Measurements from ENCODE around the gene SLC35B2. TPM values are rescaled to one million over a fixed set of nuclear protein-coding genes. Genes with fewer than 3 reads are reported as not detected.

Gene SLC35B2
- total RNA-seq, 2 donors from 2014 or later = 16.5 to 22.3 TPM

- H3K27me3 Mint-ChIP-seq = peaks cover 48% of the 10 kb centered on the region
- ATAC-seq (replicated peaks) = peak; percentile 27
Measured at GRCh38 chr6:44275749-44276648, 18.7 kb upstream of the SLC35B2 start.

DNA sequence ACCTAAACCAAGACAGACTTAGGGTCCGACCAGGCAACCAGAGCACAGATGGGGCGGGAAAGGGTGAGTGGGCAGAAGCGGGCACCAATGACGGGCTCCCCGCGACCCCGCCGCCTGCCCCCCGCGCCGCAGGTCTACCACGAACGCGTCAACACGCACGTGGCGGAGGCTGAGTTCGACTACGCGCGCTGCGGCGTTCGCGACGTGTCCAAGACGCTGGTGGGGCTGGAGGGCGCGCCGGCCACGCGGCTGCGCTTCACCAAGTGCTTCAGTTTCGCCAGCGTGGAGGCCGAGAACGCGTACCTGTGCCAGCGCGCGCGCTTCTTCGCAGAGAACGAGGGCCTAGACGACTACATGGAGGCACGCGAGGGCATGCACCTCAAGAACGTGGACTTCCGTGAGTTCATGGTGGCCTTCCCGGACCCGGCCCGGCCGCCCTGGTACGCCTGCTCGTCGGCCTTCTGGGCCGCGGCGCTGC lies 18.0 kb upstream of the SLC35B2 start:
- H3K27me3 Mint-ChIP-seq = peaks cover 49% of the 10 kb centered on the region
- H3K4me3 Mint-ChIP-seq = no peak overlapping the region
- H3K27ac Mint-ChIP-seq = no peak overlapping the region
- H3K4me1 Mint-ChIP-seq = peaks cover 5% of the 10 kb centered on the region
- no peaks in the 10 kb centered on the region for H3K36me3 Mint-ChIP-seq (ENCODE audit: low read depth)
- no peaks in the 10 kb centered on the region for H3K9me3 Mint-ChIP-seq
- no peak for ATAC-seq (replicated peaks)

More at GRCh38 chr6:44275749-44276648, 18.7 kb upstream of the SLC35B2 start:
- peaks cover 5% of the 10 kb centered on the region for H3K4me1 Mint-ChIP-seq
- no peak overlapping the region for H3K27ac Mint-ChIP-seq
- no peak overlapping the region for H3K4me3 Mint-ChIP-seq
- H3K9me3 Mint-ChIP-seq = no peaks in the 10 kb centered on the region
- H3K36me3 Mint-ChIP-seq (ENCODE audit: low read depth) = no peaks in the 10 kb centered on the region

DNA sequence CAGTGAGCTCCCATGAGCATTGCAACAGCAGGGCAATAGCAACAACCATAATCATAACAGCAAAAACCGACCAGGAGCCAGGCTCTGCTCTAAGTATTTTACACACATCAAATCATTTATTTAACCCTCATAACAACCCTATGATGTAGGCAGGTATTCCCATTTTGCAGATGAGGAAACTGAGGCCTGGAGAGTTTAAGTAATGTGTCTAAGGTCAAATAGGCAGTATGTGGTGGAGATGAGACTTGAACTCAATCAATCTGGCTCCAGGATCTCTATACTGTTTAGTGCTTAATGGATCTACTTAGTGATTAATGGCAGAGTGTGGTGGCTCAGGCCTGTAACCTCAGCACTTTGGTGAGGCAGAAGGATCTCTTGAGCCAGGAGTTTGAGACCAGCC lies 16.3 kb upstream of the SLC35B2 start:
- no peaks in the 10 kb centered on the region for H3K36me3 Mint-ChIP-seq (ENCODE audit: low read depth)
- H3K4me1 Mint-ChIP-seq = no peaks in the 10 kb centered on the region
- ATAC-seq (replicated peaks) = no peak
- no peaks in the 10 kb centered on the region for H3K9me3 Mint-ChIP-seq
- H3K27ac Mint-ChIP-seq = no peak overlapping the region
- no peak overlapping the region for H3K4me3 Mint-ChIP-seq
- peaks cover 60% of the 10 kb centered on the region for H3K27me3 Mint-ChIP-seq

DNA sequence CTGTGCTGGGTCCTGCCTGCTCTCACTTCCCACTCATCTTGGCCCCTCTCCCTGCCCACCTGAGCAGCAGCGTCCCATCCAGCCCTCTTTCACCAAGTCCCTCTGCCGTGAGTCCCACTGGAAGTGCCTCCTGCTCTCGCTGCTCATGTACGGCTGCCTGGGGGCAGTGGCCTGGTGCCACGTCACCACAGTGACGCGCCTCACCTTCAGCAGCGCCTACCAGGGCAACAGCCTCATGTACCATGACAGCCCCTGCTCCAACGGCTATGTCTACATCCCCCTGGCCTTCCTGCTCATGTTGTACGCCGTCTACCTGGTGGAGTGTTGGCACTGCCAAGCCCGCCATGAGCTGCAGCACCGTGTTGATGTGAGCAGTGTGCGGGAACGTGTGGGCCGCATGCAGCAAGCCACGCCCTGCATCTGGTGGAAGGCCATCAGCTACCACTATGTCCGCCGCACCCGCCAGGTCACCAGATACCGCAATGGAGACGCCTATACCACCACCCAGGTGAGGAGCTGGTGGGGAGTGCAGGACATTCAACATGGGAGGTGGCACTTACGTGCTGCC lies 15.8 kb upstream of the SLC35B2 start:
- Mint-ChIP-seq H3K27ac (no peak overlapping the region), H3K36me3 (ENCODE audit: low read depth) (no peaks in the 10 kb centered on the region), H3K4me3 (no peak overlapping the region), H3K4me1 (no peaks in the 10 kb centered on the region), H3K9me3 (no peaks in the 10 kb centered on the region), H3K27me3 (peaks cover 60% of the 10 kb centered on the region)
- ATAC-seq (replicated peaks) = no peak

DNA sequence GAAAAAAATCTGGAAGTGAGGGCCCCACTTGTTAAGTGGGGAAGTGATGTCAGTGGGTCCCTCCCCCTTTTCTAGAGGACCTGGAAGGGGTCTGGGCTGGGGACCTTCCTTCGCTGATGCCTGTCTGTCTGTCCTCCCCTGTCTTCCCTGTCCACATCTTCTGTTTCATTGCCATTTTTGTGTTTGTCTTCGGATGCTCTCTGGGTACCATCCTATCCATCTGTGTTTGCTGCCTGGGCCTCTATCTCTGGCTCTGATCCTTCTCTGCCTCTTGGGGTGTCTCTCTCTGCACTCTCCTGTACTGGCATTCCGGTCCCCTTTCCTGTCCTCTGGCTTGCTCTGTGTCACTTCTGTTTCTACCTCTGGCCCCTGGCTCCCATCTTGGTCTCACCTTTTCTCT lies 15.2 kb upstream of the SLC35B2 start:
- Mint-ChIP-seq H3K27ac (no peak overlapping the region), H3K4me3 (no peak overlapping the region), H3K36me3 (ENCODE audit: low read depth) (no peaks in the 10 kb centered on the region), H3K9me3 (no peaks in the 10 kb centered on the region), H3K4me1 (no peaks in the 10 kb centered on the region), H3K27me3 (peaks cover 55% of the 10 kb centered on the region)
- ATAC-seq (replicated peaks) = no peak

DNA sequence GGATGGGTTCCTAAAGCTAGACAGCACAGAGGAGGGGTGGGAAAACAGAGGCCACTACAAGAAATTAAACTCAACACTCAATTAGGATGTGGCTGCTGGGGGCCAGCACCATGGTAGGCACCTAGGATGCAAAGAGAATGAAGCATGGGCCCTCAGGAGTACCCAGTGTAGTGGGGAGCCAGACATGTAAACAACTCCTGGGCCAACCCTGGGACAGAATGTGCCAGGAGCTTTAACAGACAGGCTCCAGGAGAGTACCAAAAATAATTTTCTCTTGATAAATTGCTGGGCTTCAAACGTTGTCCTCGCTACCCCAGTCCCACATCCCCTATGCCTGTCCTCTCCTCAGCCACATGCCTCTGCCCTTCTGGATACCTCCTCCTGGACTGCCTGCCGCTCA lies 14.6 kb upstream of the SLC35B2 start:
- Mint-ChIP-seq H3K4me1 (peaks cover 2% of the 10 kb centered on the region), H3K27me3 (peaks cover 51% of the 10 kb centered on the region), H3K27ac (no peak overlapping the region), H3K36me3 (ENCODE audit: low read depth) (no peaks in the 10 kb centered on the region), H3K4me3 (peak overlapping the region; percentile 50), H3K9me3 (no peaks in the 10 kb centered on the region)
- ATAC-seq (replicated peaks) = no peak

GRCh38 chr6:44271406-44271723 lies 14.0 kb upstream of the SLC35B2 start:
- no peak for ATAC-seq (replicated peaks)
- Mint-ChIP-seq H3K4me1 (peaks cover 8% of the 10 kb centered on the region), H3K27ac (no peak overlapping the region), H3K9me3 (no peaks in the 10 kb centered on the region), H3K36me3 (ENCODE audit: low read depth) (no peaks in the 10 kb centered on the region), H3K4me3 (peak overlapping the region; percentile 50), H3K27me3 (peaks cover 48% of the 10 kb centered on the region)

DNA sequence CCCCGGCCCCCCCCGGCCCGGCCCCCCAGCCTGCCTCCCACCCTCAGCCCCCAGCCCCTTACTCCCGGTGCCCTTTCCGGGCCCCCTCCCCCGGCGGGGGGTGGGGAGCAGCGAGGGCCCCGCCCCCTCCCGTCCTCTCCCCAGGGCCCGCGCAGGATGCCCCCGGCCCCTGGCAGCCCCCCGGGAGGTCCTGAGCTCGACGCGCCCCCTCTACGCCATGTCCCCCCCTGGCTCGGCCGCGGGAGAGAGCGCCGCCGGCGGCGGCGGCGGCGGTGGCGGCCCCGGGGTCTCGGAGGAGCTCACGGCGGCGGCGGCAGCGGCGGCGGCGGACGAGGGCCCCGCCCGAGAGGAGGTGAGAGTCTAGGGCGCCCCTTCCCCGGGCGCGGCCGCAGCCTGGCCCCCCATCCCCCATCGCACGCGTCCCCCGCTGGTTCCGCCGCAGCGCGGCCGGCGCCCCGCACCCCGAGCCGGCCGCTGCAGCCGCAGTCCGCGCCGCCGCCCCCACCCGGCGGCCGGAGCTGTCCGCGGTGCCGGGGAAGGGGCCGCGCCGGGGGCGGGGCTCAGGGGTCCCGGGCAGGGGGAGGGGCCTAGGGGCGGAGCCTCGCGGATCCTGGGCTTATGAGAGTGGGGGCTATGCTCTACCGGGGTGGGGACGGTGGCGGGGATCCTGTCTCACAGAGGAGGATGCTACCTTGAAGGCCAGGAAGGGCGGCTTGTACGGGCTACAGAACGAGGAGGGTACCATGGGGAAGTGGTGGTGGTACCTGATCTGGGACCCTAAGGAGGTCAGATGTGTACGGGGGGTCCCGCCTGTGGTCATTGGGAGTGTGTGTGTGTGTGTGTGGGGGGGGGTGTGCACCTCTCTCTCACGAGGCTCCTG lies 13.4 kb upstream of the SLC35B2 start:
- H3K9me3 Mint-ChIP-seq = no peaks in the 10 kb centered on the region
- ATAC-seq (replicated peaks) = no peak
- peaks cover 48% of the 10 kb centered on the region for H3K27me3 Mint-ChIP-seq
- no peak overlapping the region for H3K27ac Mint-ChIP-seq
- peak overlapping the region; percentile 50 for H3K4me3 Mint-ChIP-seq
- H3K4me1 Mint-ChIP-seq = peaks cover 12% of the 10 kb centered on the region
- H3K36me3 Mint-ChIP-seq (ENCODE audit: low read depth) = no peaks in the 10 kb centered on the region

DNA sequence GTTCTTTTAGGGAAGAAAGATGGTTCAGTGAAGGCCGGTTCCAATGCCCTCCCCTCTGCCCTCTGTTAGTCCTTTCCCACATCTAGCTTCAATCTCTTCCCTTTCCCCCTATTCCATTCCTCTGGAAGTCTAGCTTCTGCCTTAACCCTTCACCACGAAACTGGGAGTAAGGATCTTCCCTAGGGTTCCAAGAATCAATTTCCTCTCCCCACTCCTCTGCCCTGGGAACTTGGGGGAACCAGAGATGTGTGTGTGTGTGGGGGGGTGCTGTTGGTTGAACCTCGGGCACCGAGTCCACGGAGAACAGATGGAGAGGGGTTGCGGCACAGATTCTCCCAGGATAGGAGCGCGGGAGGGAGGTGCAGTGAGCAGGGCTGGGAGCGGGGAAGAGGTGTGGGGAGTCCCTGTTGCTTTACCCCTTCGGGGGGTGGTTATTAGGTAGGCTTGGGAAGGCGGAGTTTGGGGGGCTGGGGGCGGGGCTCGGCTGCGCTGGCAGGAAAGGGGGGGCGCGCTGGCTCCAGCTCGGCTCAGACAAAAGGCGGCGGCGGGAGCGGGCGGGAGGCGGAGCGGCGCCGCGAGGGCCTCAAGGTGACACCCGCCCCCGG lies 12.7 kb upstream of the SLC35B2 start, which contains the start of gene TMEM151B:
TMEM151B (plus strand) TSS at position 530 of the 605 bp plus-strand sequence. CDS start 293 bp downstream, outside the sequence.
- Mint-ChIP-seq H3K36me3 (ENCODE audit: low read depth) (peaks cover under 1% of the 10 kb centered on the region), H3K27me3 (peaks cover 48% of the 10 kb centered on the region), H3K27ac (no peak within 1 kb of the TSS), H3K4me1 (peaks cover 12% of the 10 kb centered on the region), H3K9me3 (no peaks in the 10 kb centered on the region), H3K4me3 (peak within 1 kb of the TSS; percentile 55)
- no peak for ATAC-seq (replicated peaks)

- H3K4me1 Mint-ChIP-seq = peaks cover 12% of the 10 kb centered on the region
- H3K4me3 Mint-ChIP-seq = peak overlapping the region; percentile 55
- H3K9me3 Mint-ChIP-seq = no peaks in the 10 kb centered on the region
- H3K27me3 Mint-ChIP-seq = peaks cover 44% of the 10 kb centered on the region
- peaks cover 7% of the 10 kb centered on the region for H3K36me3 Mint-ChIP-seq (ENCODE audit: low read depth)
- H3K27ac Mint-ChIP-seq = no peak overlapping the region
- peak; percentile 50 for ATAC-seq (replicated peaks)
Measured at GRCh38 chr6:44269178-44269920, 12.0 kb upstream of the SLC35B2 start.

- no peak overlapping the region for H3K4me3 Mint-ChIP-seq
- no peak for ATAC-seq (replicated peaks)
- H3K4me1 Mint-ChIP-seq = peaks cover 12% of the 10 kb centered on the region
- no peak overlapping the region for H3K27ac Mint-ChIP-seq
- H3K9me3 Mint-ChIP-seq = no peaks in the 10 kb centered on the region
- peaks cover 36% of the 10 kb centered on the region for H3K27me3 Mint-ChIP-seq
- peaks cover 19% of the 10 kb centered on the region for H3K36me3 Mint-ChIP-seq (ENCODE audit: low read depth)
Measured at GRCh38 chr6:44268095-44268628, 10.8 kb upstream of the SLC35B2 start.

DNA sequence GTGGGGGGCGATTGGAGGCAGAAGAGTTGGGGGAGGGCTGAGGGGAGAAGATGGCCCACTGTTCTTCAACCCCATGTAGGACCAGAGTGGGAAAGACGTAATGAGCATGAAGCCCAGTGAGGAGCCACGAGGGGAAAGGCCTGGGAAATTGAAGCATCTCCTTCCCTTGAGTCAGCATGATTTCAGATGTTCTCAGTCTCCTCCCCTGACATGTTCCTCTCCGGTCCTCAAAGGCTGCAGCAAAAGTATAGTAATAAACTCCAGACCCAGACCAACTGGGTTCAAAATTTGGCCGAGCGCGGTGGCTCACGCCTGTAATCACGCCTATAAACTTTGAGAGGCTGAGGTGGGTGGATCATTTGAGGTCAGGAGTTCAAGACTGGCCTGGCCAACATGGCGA lies 9.9 kb upstream of the SLC35B2 start:
- Mint-ChIP-seq H3K27me3 (peaks cover 27% of the 10 kb centered on the region), H3K4me3 (no peak overlapping the region), H3K4me1 (peaks cover 18% of the 10 kb centered on the region), H3K27ac (peak overlapping the region; percentile 43), H3K36me3 (ENCODE audit: low read depth) (peaks cover 28% of the 10 kb centered on the region), H3K9me3 (no peaks in the 10 kb centered on the region)
- no peak for ATAC-seq (replicated peaks)

DNA sequence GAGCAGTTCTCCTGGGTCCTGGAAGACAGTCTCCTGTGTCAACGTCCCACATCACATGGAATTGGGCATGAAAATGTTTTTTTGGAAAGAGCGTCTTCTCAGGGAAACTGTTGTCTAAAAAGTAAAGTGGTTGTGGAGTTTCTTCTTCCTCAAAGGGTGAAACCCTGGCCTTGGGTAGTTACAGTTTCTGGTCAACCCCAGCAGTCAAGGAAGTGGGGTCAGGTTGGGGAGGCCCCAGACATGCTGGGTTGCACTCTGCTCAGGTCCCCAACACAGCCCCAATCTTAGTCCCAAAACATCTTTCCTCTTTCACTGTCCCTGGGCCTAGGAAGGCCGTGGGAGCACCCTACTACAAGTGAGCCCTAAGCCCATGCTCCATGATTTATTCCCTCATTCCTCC lies 9.0 kb upstream of the SLC35B2 start:
- Mint-ChIP-seq H3K9me3 (no peaks in the 10 kb centered on the region), H3K27me3 (peaks cover 20% of the 10 kb centered on the region), H3K36me3 (ENCODE audit: low read depth) (peaks cover 37% of the 10 kb centered on the region), H3K27ac (peak overlapping the region; percentile 84), H3K4me3 (peak overlapping the region; percentile 92), H3K4me1 (peaks cover 18% of the 10 kb centered on the region)
- ATAC-seq (replicated peaks) = peak; percentile 18

Data from activated T-helper 17 cell treated with anti-CD3 and anti-CD28 coated beads, Interleukin-2, amount 50 U/mL, for 72 hours (primary cell).